ENCODE data around the gene RBM20. TPM values are rescaled to one million over a fixed set of nuclear protein-coding genes. Genes with fewer than 3 reads are reported as not detected.

Gene RBM20
- total RNA-seq, 1 experiment from 2014 or later: not detected

GRCh38 chr10:110872145-110872983, 228.2 kb downstream of the RBM20 start:
- CTCF ChIA-PET: interaction anchor here (0.8 kb wide), 1 partner anchor 70 kb away, joined by 3 read pairs; no protein-coding TSS in a partner anchor

GRCh38 chr10:110872984-110873923, 229.1 kb downstream of the RBM20 start:
- H3K27ac Mint-ChIP-seq (ENCODE audit: unreplicated experiment): peak overlapping the region; percentile 33
- H3K4me1 Mint-ChIP-seq (ENCODE audit: low read depth, unreplicated experiment): peaks cover 18% of the 10 kb centered on the region
- intact Hi-C loops (cut with micrococcal nuclease; ENCODE audit: unreplicated experiment): no loop called here
- DNase-seq: no peak
- CTCF ChIA-PET: interaction anchor here (0.8 kb wide), 1 partner anchor 71 kb away, joined by 3 read pairs; no protein-coding TSS in a partner anchor
- TSS peak; percentile 64 for BruUV-seq (replicated peaks)
- H3K27me3 Mint-ChIP-seq (ENCODE audit: unreplicated experiment): no peaks in the 10 kb centered on the region
- TF ChIP-seq CTCF (IDR thresholded peaks at IDR 0.05; ENCODE audit: unreplicated experiment): no peak
- peaks cover 25% of the 10 kb centered on the region for H3K36me3 Mint-ChIP-seq (ENCODE audit: insufficient read depth, unreplicated experiment)
- peak overlapping the region; percentile 81 for H3K4me3 Mint-ChIP-seq (ENCODE audit: low read depth, unreplicated experiment)
- H3K9me3 Mint-ChIP-seq (ENCODE audit: low read depth, unreplicated experiment): no peaks in the 10 kb centered on the region

More at GRCh38 chr10:110872145-110872983, 228.2 kb downstream of the RBM20 start:
- Mint-ChIP-seq H3K9me3 (ENCODE audit: low read depth, unreplicated experiment) (no peaks in the 10 kb centered on the region), H3K27me3 (ENCODE audit: unreplicated experiment) (no peaks in the 10 kb centered on the region), H3K4me3 (ENCODE audit: low read depth, unreplicated experiment) (peak overlapping the region; percentile 81), H3K36me3 (ENCODE audit: insufficient read depth, unreplicated experiment) (peaks cover 25% of the 10 kb centered on the region), H3K4me1 (ENCODE audit: low read depth, unreplicated experiment) (peaks cover 18% of the 10 kb centered on the region), H3K27ac (ENCODE audit: unreplicated experiment) (peak overlapping the region; percentile 96)
- peak; percentile 38 for DNase-seq
- BruUV-seq (replicated peaks): no TSS peak
- TF ChIP-seq CTCF (IDR thresholded peaks at IDR 0.05; ENCODE audit: unreplicated experiment): no peak
- intact Hi-C loops (cut with micrococcal nuclease; ENCODE audit: unreplicated experiment): no loop called here

- CTCF ChIA-PET: no interaction called here
- H3K4me3 Mint-ChIP-seq (ENCODE audit: low read depth, unreplicated experiment): no peak overlapping the region
- no TSS peak for BruUV-seq (replicated peaks)
- no peak for TF ChIP-seq CTCF (IDR thresholded peaks at IDR 0.05; ENCODE audit: unreplicated experiment)
- peaks cover 18% of the 10 kb centered on the region for H3K4me1 Mint-ChIP-seq (ENCODE audit: low read depth, unreplicated experiment)
- no peaks in the 10 kb centered on the region for H3K27me3 Mint-ChIP-seq (ENCODE audit: unreplicated experiment)
- H3K36me3 Mint-ChIP-seq (ENCODE audit: insufficient read depth, unreplicated experiment): peaks cover 25% of the 10 kb centered on the region
- no peaks in the 10 kb centered on the region for H3K9me3 Mint-ChIP-seq (ENCODE audit: low read depth, unreplicated experiment)
- no peak overlapping the region for H3K27ac Mint-ChIP-seq (ENCODE audit: unreplicated experiment)
- intact Hi-C loops (cut with micrococcal nuclease; ENCODE audit: unreplicated experiment): no loop called here
- DNase-seq: no peak
Observed at GRCh38 chr10:110873951-110874350, 229.8 kb downstream of the RBM20 start.

- CTCF ChIA-PET: interaction anchor here (0.6 kb wide), 1 partner anchor 115 kb away, joined by 3 read pairs; no protein-coding TSS in a partner anchor
- BruUV-seq (replicated peaks): no TSS peak
- Mint-ChIP-seq H3K4me3 (ENCODE audit: low read depth, unreplicated experiment) (no peak overlapping the region), H3K9me3 (ENCODE audit: low read depth, unreplicated experiment) (no peaks in the 10 kb centered on the region), H3K4me1 (ENCODE audit: low read depth, unreplicated experiment) (peaks cover 7% of the 10 kb centered on the region), H3K27me3 (ENCODE audit: unreplicated experiment) (no peaks in the 10 kb centered on the region), H3K27ac (ENCODE audit: unreplicated experiment) (no peak overlapping the region), H3K36me3 (ENCODE audit: insufficient read depth, unreplicated experiment) (peaks cover 25% of the 10 kb centered on the region)
- intact Hi-C loops (cut with micrococcal nuclease; ENCODE audit: unreplicated experiment): no loop called here
- DNase-seq: no peak
- TF ChIP-seq CTCF (IDR thresholded peaks at IDR 0.05; ENCODE audit: unreplicated experiment): no peak
Observed at GRCh38 chr10:110876000-110876399, 231.9 kb downstream of the RBM20 start.

Data from Calu3 (cell line).